Sigmoid colon (tissue), 3 donors: Measurements from ENCODE around the gene PHLDB2.

Experiments
- POLR2A ChIP-seq, 2 donors: fragments of 450-650 bp; IDR thresholded peaks; one replicate each; pipeline ENCODE4 v1.6.1; 2016; ENCODE audit warnings: antibody characterized with exemption in 2 of 2, mild to moderate bottlenecking in 2 of 2, moderate library complexity in 2 of 2
- TF ChIP-seq, protein P1 (sequence below), 4 experiments: fragments of 450-650 bp in 3 of 4; fragments of 200-600 bp in 1 of 4; IDR thresholded peaks; one replicate each; pipeline ENCODE4 v1.5.1; 2016 to 2019; ENCODE audit warnings: antibody characterized with exemption in 4 of 4, mild to moderate bottlenecking in 3 of 4, moderate library complexity in 2 of 4

DNA sequence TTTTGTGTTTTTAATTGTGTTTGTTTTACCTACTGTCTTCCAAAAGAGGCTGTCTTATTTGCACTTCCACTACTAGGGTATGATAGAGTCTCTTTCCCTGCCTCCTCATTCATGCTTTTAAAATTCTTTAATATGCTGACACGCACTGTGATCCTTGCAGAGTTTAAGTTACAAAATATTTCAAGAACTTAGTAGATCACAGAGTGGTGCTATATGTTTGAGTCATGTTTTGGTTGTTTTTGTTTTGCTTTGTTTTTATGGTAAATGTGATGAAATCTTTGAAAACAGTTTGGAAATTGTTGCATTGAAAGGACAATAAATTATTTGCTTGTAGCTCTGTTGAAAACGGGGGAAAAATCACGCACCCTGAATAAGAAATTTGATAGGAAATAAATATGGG lies 113.8 kb downstream of the PHLDB2 start:
- TF ChIP-seq POLR2A (IDR thresholded peaks at IDR 0.05), result no peak
- TF ChIP-seq, protein P1, sequence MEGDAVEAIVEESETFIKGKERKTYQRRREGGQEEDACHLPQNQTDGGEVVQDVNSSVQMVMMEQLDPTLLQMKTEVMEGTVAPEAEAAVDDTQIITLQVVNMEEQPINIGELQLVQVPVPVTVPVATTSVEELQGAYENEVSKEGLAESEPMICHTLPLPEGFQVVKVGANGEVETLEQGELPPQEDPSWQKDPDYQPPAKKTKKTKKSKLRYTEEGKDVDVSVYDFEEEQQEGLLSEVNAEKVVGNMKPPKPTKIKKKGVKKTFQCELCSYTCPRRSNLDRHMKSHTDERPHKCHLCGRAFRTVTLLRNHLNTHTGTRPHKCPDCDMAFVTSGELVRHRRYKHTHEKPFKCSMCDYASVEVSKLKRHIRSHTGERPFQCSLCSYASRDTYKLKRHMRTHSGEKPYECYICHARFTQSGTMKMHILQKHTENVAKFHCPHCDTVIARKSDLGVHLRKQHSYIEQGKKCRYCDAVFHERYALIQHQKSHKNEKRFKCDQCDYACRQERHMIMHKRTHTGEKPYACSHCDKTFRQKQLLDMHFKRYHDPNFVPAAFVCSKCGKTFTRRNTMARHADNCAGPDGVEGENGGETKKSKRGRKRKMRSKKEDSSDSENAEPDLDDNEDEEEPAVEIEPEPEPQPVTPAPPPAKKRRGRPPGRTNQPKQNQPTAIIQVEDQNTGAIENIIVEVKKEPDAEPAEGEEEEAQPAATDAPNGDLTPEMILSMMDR (IDR thresholded peaks at IDR 0.05), result no peak
